SU-DHL-6 (cell line): ENCODE data around the gene CAPN15.

Experiments used
- H2AFZ ChIP-seq: fragments of 200-600 bp; sonication (generic); 2 replicates; pipeline ENCODE4 v1.6.1; 2014; ENCODE audit warnings: low read depth, mild to moderate bottlenecking, moderate library complexity, mixed read lengths, antibody characterized with exemption, low read length; ENCODE audit not compliant: severe bottlenecking
- H3F3A ChIP-seq: fragments of 200-600 bp; shearing (Covaris generic); 2 replicates; pipeline ENCODE4 v1.6.0; 2016; ENCODE audit warnings: antibody characterized with exemption, mild to moderate bottlenecking; ENCODE audit not compliant: insufficient read depth
- H3K27ac ChIP-seq: fragments of 200-600 bp; sonication (generic); 2 replicates; pipeline ENCODE4 v1.5.1; 2016; ENCODE audit warnings: low read depth, mild to moderate bottlenecking, low read length, moderate library complexity, mixed read lengths
- H3K27me3 ChIP-seq: fragments of 200-600 bp; sonication (generic), shearing (Covaris generic); 2 replicates; pipeline ENCODE4 v1.6.0; 2014; ENCODE audit warnings: mild to moderate bottlenecking, low read length
- H3K36me3 ChIP-seq: fragments of 200-600 bp; sonication (generic); 2 replicates; pipeline ENCODE4 v1.6.1; 2014; ENCODE audit warnings: mild to moderate bottlenecking, low read length, mixed read lengths
- H3K4me2 ChIP-seq: fragments of 300-600, 200-600 bp; shearing (Covaris generic), sonication (generic); 2 replicates; pipeline ENCODE4 v1.6.0; 2014; ENCODE audit warnings: low read length, low read depth, mild to moderate bottlenecking; ENCODE audit not compliant: poor library complexity, severe bottlenecking
- H3K4me3 ChIP-seq: fragments of 200-600 bp; sonication (generic); 2 replicates; pipeline ENCODE4 v1.5.1; 2014; ENCODE audit warnings: antibody characterized with exemption, low read length, mild to moderate bottlenecking, mixed read lengths; ENCODE audit not compliant: insufficient read depth, poor library complexity, severe bottlenecking
- H3K79me2 ChIP-seq: fragments of 200-600 bp; sonication (generic); 2 replicates; pipeline ENCODE4 v1.6.1; 2014; ENCODE audit warnings: mild to moderate bottlenecking, low read length, moderate library complexity; ENCODE audit not compliant: insufficient read depth
- H3K9ac ChIP-seq: fragments of 200-600 bp; sonication (generic); 2 replicates; pipeline ENCODE4 v1.7.0; 2014; ENCODE audit warnings: mild to moderate bottlenecking, low read length
- H3K9me2 ChIP-seq: fragments of 200-600 bp; sonication (generic); replicated peaks from 2 replicates; pipeline ENCODE4 v1.6.1; 2014; ENCODE audit warnings: low read length; ENCODE audit not compliant: insufficient read depth
- H3K9me3 ChIP-seq: fragments of 200-600 bp; sonication (generic); 2 replicates; pipeline ENCODE4 v1.6.1; 2014; ENCODE audit warnings: low read length, mixed read lengths; ENCODE audit not compliant: insufficient read depth
- H4K20me1 ChIP-seq: fragments of 200-600 bp; sonication (generic); 2 replicates; pipeline ENCODE4 v1.6.1; 2014; ENCODE audit warnings: low read depth, mild to moderate bottlenecking, antibody characterized with exemption, low read length, moderate library complexity, mixed read lengths
- EZH2phosphoT487 ChIP-seq: fragments of 200-600 bp; sonication (generic), shearing (Covaris generic); conservative IDR thresholded peaks from 2 replicates; pipeline ENCODE4 v1.6.1; 2018; ENCODE audit warnings: mild to moderate bottlenecking, antibody characterized with exemption, low read length, moderate library complexity, mixed read lengths
- TF ChIP-seq, protein P1 (sequence below): fragments of 200-600 bp; sonication (generic); IDR thresholded peaks from one replicate; pipeline ENCODE4 v1.5.1; 2017; ENCODE audit warnings: antibody characterized with exemption, mild to moderate bottlenecking, low read length, moderate library complexity; ENCODE audit not compliant: insufficient read depth, poor library complexity, severe bottlenecking

Gene CAPN15

DNA sequence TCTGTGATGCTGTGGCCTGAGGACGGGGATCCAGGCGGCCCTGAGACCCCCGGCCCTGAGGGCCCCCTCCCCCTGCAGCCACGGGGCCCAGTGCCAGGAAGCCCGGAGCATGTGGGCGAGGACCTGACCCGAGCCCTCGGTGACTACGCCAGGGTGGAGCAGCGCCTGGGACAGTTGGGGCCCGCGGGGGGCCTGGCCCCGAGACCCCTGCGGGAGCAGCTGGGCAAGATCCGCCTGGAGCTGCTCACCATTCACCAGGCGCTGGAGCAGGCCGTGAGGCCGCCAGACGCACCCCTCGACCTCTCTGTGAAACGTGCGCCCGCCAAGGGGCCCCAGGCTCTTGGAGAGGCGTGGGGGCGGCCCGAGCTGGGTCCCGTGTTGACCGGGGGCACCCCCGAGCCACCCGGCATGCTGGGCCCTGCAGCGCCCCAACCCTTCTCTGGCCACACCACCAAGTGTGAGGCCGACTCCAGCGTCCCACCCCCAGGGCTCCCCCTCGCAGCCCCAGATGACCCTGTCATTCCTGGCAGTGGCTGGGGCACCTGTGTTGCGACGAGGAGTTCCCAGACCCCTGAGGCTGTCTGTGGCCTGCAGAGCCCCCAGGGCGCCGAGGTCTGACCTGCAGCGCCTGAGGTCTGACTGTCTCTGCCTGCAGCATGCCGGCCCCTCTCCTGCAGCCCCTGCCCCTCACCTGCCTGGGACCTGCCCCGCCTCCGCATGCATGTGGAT lies 37.3 kb downstream of the CAPN15 start:
- Histone ChIP-seq H3K36me3 (no peaks in the 10 kb centered on the region), H3K4me2 (no peak overlapping the region), H2AFZ (no peak overlapping the region), H3K9me3 (no peaks in the 10 kb centered on the region), H3K27ac (no peak overlapping the region), H3K9me2 (no peaks in the 10 kb centered on the region), H3K79me2 (no peaks in the 10 kb centered on the region), H3K4me3 (no peak overlapping the region), H3K27me3 (no peaks in the 10 kb centered on the region), H3K9ac (no peak overlapping the region), H4K20me1 (no peaks in the 10 kb centered on the region), H3F3A (no peaks in the 10 kb centered on the region)
- TF ChIP-seq EZH2phosphoT487 = no peak
- TF ChIP-seq, protein P1, sequence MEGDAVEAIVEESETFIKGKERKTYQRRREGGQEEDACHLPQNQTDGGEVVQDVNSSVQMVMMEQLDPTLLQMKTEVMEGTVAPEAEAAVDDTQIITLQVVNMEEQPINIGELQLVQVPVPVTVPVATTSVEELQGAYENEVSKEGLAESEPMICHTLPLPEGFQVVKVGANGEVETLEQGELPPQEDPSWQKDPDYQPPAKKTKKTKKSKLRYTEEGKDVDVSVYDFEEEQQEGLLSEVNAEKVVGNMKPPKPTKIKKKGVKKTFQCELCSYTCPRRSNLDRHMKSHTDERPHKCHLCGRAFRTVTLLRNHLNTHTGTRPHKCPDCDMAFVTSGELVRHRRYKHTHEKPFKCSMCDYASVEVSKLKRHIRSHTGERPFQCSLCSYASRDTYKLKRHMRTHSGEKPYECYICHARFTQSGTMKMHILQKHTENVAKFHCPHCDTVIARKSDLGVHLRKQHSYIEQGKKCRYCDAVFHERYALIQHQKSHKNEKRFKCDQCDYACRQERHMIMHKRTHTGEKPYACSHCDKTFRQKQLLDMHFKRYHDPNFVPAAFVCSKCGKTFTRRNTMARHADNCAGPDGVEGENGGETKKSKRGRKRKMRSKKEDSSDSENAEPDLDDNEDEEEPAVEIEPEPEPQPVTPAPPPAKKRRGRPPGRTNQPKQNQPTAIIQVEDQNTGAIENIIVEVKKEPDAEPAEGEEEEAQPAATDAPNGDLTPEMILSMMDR = no peak

- TF ChIP-seq EZH2phosphoT487 = no peak
- TF ChIP-seq, protein P1 = no peak
- Histone ChIP-seq H3K27ac (no peak overlapping the region), H3F3A (no peaks in the 10 kb centered on the region), H4K20me1 (no peaks in the 10 kb centered on the region), H3K9ac (no peak overlapping the region), H3K79me2 (no peaks in the 10 kb centered on the region), H3K9me3 (no peaks in the 10 kb centered on the region), H3K36me3 (no peaks in the 10 kb centered on the region), H3K4me2 (no peak overlapping the region), H3K4me3 (no peak overlapping the region), H3K9me2 (no peaks in the 10 kb centered on the region), H2AFZ (no peak overlapping the region), H3K27me3 (no peaks in the 10 kb centered on the region)
Measured at GRCh38 chr16:565419-566330, 38.2 kb downstream of the CAPN15 start.

GRCh38 chr16:566475-567372 lies 39.2 kb downstream of the CAPN15 start, which contains the start of gene NHLRC4:
NHLRC4 (plus strand) TSS chr16:567005; CDS start chr16:568048, 1,043 bp downstream.
- H3K4me3 ChIP-seq = no peak within 1 kb of the TSS
- H2AFZ ChIP-seq = peak within 1 kb of the TSS; percentile 58
- no peaks in the 10 kb centered on the region for H4K20me1 ChIP-seq
- no peak within 1 kb of the TSS; the same call in 1 of the 2 replicates for H3K9ac ChIP-seq
- H3K79me2 ChIP-seq = no peaks in the 10 kb centered on the region
- H3K4me2 ChIP-seq = peak within 1 kb of the TSS; percentile 34
- no peaks in the 10 kb centered on the region for H3K9me2 ChIP-seq
- H3K27me3 ChIP-seq = no peaks in the 10 kb centered on the region
- TF ChIP-seq, protein P1 = no peak
- no peak for TF ChIP-seq EZH2phosphoT487
- H3K27ac ChIP-seq = no peak within 1 kb of the TSS
- no peaks in the 10 kb centered on the region for H3F3A ChIP-seq
- no peaks in the 10 kb centered on the region for H3K9me3 ChIP-seq
- no peaks in the 10 kb centered on the region for H3K36me3 ChIP-seq
